ENCODE data around the gene RNF19B. TPM values are rescaled to one million over a fixed set of nuclear protein-coding genes. Genes with fewer than 3 reads are reported as not detected.
A peak's percentile ranks its signal among the peaks of the same experiment; 100 is the strongest.

The RNF19B gene
- total and polyA plus RNA-seq, 10 of the 15 experiments (the other 5 are each of a cell fraction or from before 2014, with no cell fraction given) = 2.8 to 32.6 (median 16.6) TPM

DNA sequence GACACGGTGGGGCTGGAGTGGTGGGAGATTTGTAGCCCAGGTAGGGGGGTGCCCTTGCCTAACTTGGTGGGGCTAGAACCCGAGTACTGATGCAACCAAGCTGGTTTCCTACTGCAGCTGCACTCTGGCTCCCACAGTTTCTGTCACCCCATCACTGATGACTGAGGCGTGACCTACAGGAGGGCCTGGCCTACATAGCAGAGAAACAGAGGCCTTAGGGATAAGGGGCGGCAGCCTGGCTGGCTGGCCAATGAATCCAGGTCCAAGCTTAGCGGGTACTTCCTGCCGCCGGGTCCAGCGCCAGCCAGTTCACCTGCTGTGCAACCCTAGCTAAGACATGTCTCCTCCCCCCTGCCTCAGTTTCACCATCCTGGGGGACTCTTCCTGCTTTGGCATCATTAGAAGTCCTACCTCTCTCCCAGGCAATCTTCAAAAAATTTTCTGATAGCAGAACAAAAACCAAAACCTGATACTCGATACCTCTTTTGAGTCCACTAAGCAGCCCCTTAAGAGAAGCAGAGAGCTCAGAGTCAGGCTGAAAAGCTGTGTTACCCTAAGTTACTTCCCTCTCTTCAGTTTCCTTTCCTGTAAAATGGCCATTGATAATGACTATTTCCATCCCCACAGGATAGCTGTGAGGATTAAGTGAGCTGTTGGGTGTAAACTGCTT is 27.3 kb upstream of the RNF19B start:
- Histone ChIP-seq H3K9me3 (replicated peaks; ENCODE audit: control insufficient read depth, insufficient read depth, low read length) (no peaks in the 10 kb centered on the region), H3K4me2 (ENCODE audit: control insufficient read depth, insufficient read depth) (peak overlapping the region; percentile 94), H2AFZ (ENCODE audit: control insufficient read depth, low read depth, low read length) (peak overlapping the region; percentile 26), H4K20me1 (ENCODE audit: control insufficient read depth, insufficient read depth) (no peaks in the 10 kb centered on the region), H3K4me3 (peak overlapping the region; percentile 37; the same call in 1 of the 2 replicates), H3K9ac (ENCODE audit: control insufficient read depth, insufficient read depth, low read length) (peak overlapping the region; percentile 72), H3K4me1 (ENCODE audit: control insufficient read depth, insufficient read depth, low read length) (peaks cover 57% of the 10 kb centered on the region), H3K27ac (ENCODE audit: control insufficient read depth, insufficient read depth) (peak overlapping the region; percentile 99), H3K36me3 (ENCODE audit: control insufficient read depth in 2 of 2, insufficient read depth in 2 of 2, low read length in 1 of 2) (no peaks in the 10 kb centered on the region; a peak in 1 of 4 replicates), H3K27me3 (replicated peaks in 1 of 2; ENCODE audit: control insufficient read depth in 2 of 2, insufficient read depth in 2 of 2, low read length in 1 of 2) (no peaks in the 10 kb centered on the region), H3K79me2 (ENCODE audit: control insufficient read depth, insufficient read depth, low read length) (no peaks in the 10 kb centered on the region)
- ChIA-PET CTCF (interaction anchor here (0.9 to 3.3 kb wide), 14 partner anchors 8 to 135 kb away, joined by 3 to 29 read pairs (median 4); partner anchors contain the start of gene RNF19B), SMC1A (ENCODE audit: uncharacterized antibody, unreplicated experiment) (interaction anchor here (0.6 to 4.2 kb wide), 28 partner anchors 8 to 467 kb away, joined by 3 to 65 read pairs (median 4); partner anchors contain the start of genes AK2, RNF19B, S100PBP and YARS1), POLR2A (interaction anchor here (0.9 to 4.8 kb wide), 17 partner anchors 8 to 168 kb away, joined by 3 to 56 read pairs (median 5); partner anchors contain the start of gene RNF19B), RAD21 (ENCODE audit: unreplicated experiment) (interaction anchor here (0.8 to 4.0 kb wide), 16 partner anchors 8 to 168 kb away, joined by 3 to 63 read pairs (median 8); partner anchors contain the start of gene RNF19B)
- DNase-seq (ENCODE audit: low read depth, low spot score) = no peak
- 5% methylated on average over 9 of the region's 9 CpGs for WGBS (ENCODE audit: insufficient coverage, insufficient replicate concordance, low lambda C conversion rate, missing lambda C conversion rate)
- TSS peak; percentile 58 for BruUV-seq (replicated peaks)
- peak; percentile 55 for ATAC-seq
- in situ Hi-C loops (cut with MboI) = no loop called here
- intact Hi-C loops (cut with micrococcal nuclease; ENCODE audit: unreplicated experiment) = loop anchor here (1.0 to 5.0 kb wide), 4 partner anchors 11 to 171 kb away; no protein-coding TSS in a partner anchor
- TF ChIP-seq ZNF207 (IDR thresholded peaks at IDR 0.05; ENCODE audit: borderline replicate concordance) (no peak), POLR2AphosphoS5 (IDR thresholded peaks at IDR 0.05; ENCODE audit: low read length) (peak; percentile 53; the same call in 1 of the 2 replicates), PAX5 (IDR thresholded peaks at IDR 0.05; ENCODE audit: borderline replicate concordance, low read depth, low read length) (peak; percentile 10; the same call in 1 of the 2 replicates), PRDM15 (CRISPR knock-in tag; IDR thresholded peaks at IDR 0.05) (0 out of 2 replicates have a peak, but pooled peaks have one; percentile 44), POU2F2 (IDR thresholded peaks at IDR 0.05; ENCODE audit: borderline replicate concordance, low read depth, low read length) (no peak), NFYB (IDR thresholded peaks at IDR 0.05; ENCODE audit: insufficient read depth, low read depth, low read length) (0 out of 2 replicates have a peak, but pooled peaks have one; percentile 15), POLR2A (IDR thresholded peaks at IDR 0.05; ENCODE audit: low read depth, low read length) (0 out of 2 replicates have a peak, but pooled peaks have one; percentile 17), ETV6 (conservative IDR thresholded peaks at IDR 0.05 in 1 of 2, IDR thresholded peaks at IDR 0.05 in 1 of 2; ENCODE audit: borderline replicate concordance in 1 of 2, low read depth in 1 of 2) (0 out of 4 replicates have a peak, but pooled peaks of 1 of the 2 experiments have one; percentile 40)
- TF ChIP-seq, protein P1, sequence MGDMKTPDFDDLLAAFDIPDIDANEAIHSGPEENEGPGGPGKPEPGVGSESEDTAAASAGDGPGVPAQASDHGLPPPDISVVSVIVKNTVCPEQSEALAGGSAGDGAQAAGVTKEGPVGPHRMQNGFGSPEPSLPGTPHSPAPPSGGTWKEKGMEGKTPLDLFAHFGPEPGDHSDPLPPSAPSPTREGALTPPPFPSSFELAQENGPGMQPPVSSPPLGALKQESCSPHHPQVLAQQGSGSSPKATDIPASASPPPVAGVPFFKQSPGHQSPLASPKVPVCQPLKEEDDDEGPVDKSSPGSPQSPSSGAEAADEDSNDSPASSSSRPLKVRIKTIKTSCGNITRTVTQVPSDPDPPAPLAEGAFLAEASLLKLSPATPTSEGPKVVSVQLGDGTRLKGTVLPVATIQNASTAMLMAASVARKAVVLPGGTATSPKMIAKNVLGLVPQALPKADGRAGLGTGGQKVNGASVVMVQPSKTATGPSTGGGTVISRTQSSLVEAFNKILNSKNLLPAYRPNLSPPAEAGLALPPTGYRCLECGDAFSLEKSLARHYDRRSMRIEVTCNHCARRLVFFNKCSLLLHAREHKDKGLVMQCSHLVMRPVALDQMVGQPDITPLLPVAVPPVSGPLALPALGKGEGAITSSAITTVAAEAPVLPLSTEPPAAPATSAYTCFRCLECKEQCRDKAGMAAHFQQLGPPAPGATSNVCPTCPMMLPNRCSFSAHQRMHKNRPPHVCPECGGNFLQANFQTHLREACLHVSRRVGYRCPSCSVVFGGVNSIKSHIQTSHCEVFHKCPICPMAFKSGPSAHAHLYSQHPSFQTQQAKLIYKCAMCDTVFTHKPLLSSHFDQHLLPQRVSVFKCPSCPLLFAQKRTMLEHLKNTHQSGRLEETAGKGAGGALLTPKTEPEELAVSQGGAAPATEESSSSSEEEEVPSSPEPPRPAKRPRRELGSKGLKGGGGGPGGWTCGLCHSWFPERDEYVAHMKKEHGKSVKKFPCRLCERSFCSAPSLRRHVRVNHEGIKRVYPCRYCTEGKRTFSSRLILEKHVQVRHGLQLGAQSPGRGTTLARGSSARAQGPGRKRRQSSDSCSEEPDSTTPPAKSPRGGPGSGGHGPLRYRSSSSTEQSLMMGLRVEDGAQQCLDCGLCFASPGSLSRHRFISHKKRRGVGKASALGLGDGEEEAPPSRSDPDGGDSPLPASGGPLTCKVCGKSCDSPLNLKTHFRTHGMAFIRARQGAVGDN (IDR thresholded peaks at IDR 0.05) = peak; percentile 20; the same call in 1 of the 2 replicates
- TF ChIP-seq, protein P2, sequence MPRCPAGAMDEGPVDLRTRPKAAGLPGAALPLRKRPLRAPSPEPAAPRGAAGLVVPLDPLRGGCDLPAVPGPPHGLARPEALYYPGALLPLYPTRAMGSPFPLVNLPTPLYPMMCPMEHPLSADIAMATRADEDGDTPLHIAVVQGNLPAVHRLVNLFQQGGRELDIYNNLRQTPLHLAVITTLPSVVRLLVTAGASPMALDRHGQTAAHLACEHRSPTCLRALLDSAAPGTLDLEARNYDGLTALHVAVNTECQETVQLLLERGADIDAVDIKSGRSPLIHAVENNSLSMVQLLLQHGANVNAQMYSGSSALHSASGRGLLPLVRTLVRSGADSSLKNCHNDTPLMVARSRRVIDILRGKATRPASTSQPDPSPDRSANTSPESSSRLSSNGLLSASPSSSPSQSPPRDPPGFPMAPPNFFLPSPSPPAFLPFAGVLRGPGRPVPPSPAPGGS (IDR thresholded peaks at IDR 0.05; ENCODE audit: borderline replicate concordance, insufficient read depth, low read depth, low read length, poor library complexity, severe bottlenecking) = no peak
- FAIRE-seq = peak; percentile 70
